Measurements from ENCODE around the gene B4GALT2.

The B4GALT2 gene, protein sequence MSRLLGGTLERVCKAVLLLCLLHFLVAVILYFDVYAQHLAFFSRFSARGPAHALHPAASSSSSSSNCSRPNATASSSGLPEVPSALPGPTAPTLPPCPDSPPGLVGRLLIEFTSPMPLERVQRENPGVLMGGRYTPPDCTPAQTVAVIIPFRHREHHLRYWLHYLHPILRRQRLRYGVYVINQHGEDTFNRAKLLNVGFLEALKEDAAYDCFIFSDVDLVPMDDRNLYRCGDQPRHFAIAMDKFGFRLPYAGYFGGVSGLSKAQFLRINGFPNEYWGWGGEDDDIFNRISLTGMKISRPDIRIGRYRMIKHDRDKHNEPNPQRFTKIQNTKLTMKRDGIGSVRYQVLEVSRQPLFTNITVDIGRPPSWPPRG

GRCh38 chr1:43978551-43979260 lies at the start of gene B4GALT2:
Gene B4GALT2 (plus strand): TSS chr1:43979210. CDS start chr1:43981161, 1,951 bp downstream.
- peak; percentile 35 for DNase-seq

DNA sequence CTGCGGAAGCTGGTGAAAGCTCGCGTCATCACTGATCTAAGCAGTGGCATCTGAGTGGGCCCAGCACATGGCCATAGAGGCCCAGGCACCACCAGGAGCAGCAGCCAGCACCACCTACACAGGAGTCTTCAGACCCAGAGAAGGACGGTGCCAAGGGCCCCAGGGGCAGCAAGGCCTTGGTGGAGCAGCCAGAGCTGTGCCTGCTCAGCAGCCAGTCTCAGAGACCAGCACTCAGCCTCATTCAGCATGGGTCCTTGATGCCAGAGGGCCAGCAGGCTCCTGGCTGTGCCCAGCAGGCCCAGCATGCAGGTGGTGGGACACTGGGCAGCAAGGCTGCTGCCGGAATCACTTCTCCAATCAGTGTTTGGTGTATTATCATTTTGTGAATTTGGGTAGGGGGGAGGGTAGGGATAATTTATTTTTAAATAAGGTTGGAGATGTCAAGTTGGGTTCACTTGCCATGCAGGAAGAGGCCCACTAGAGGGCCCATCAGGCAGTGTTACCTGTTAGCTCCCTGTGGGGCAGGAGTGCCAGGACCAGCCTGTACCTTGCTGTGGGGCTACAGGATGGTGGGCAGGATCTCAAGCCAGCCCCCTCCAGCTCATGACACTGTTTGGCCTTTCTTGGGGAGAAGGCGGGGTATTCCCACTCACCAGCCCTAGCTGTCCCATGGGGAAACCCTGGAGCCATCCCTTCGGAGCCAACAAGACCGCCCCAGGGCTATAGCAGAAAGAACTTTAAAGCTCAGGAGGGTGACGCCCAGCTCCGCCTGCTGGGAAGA lies 48.7 kb upstream of the B4GALT2 start:
- no peak for DNase-seq

- no peak for DNase-seq
These were observed 48.1 kb upstream of the B4GALT2 start for GRCh38 chr1:43930949-43931275.

DNA sequence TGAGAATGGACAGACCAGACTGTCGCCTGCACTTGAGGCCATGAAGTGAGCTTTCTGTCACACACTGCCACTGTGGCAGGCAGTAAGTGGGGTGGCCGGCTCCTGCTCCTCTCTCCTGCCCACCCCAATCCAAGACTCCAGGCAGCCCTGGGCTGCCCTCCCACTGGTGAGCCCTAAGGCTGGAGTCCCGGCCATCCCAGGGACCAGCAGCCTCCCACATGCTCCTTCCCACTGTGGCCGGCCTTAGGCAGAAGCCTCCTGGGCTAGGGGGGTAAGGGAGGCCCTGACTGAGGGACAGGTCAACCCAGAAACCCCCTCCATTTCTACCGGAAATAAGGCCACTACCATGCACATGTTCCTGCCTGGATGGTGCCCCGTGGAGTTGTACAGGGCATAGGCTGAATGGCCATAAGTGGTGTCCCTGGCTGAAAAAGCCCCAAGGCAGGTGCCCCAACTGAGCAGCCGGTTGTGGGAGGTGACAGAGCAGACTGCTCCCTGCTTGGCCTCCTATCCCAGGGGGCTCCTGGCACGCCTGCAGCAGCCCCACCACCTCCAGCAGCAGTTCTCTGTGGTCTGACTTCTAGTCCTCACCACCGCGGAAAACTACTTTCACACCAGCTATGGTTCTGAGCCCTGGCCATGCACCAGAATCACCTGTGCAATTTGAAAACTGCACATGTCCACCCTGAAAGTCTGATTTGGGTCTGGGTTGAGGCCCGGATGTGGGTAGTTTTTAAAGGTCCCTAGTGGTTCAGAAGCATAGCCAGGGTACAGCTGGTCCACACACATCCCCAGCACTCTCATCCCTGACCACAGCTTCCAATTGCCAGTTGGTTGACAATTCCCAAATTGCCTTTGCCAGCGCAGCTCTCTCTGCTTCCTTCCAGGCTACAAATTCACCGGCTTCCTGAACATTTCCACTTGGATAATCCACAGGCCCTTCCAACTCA lies 47.0 kb upstream of the B4GALT2 start:
- no peak for DNase-seq

GRCh38 chr1:43932786-43933385 lies 46.1 kb upstream of the B4GALT2 start:
- DNase-seq, result peak; percentile 46

DNA sequence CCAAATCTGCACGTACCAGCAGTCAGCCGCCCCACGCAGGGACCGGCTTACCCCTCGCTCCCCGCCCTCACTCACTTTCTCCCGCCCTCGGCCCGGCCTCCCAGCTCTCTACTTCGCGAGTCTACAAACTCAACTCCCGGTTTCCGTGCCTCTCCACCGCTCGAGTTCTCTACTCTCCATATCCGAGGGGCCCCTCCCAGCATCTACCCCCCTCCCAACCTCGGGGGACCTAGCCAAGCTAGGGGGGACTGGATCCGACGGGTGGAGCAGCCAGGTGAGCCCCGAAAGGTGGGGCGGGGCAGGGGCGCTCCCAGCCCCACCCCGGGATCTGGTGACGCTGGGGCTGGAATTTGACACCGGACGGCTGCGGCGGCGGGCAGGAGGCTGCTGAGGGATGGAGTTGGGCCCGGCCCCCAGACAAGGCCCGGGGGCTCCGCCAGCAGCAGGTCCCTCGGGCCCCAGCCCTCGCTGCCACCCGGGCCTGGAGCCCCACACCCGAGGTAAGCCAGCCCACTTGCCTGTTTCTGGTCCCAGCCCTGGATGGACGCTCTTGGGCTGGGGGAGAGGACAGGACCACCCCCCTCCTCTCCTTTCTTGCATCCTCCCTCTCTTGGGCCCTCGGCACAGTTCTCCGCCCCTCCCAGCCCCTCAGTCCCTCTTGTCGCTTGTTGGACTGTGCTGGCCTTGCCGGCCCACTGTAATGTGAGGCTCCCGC lies 45.5 kb upstream of the B4GALT2 start, which contains the start of gene ARTN:
TSS of gene ARTN (plus strand) at position 416 of the 715 bp plus-strand sequence. CDS start 1,856 bp downstream, outside the sequence.
- DNase-seq, result peak; percentile 44

- peak; percentile 83 for DNase-seq
These were observed 44.7 kb upstream of the B4GALT2 start for GRCh38 chr1:43934101-43934985.

DNA sequence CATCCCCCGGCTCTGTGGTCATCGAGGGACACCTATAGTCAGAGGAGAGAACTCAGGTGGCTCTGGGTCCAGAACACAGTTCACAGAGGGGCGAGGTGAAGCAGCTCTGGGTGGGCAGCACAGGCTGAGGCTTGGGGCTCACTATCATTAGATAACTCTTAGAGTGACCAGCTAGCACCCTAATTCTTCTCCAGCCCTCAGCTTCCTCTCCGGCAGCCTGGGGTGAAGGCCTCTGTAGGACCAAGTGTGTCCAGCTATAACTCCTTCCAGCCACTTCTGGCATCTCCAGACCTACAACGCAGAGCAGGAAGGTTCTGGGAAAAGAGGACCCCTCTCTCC lies 44.1 kb upstream of the B4GALT2 start:
- DNase-seq, result no peak

- DNase-seq, result no peak
These were observed 43.1 kb upstream of the B4GALT2 start for GRCh38 chr1:43935711-43936427.

GRCh38 chr1:43936431-43937151 lies 42.4 kb upstream of the B4GALT2 start:
- DNase-seq, result peak; percentile 39

DNA sequence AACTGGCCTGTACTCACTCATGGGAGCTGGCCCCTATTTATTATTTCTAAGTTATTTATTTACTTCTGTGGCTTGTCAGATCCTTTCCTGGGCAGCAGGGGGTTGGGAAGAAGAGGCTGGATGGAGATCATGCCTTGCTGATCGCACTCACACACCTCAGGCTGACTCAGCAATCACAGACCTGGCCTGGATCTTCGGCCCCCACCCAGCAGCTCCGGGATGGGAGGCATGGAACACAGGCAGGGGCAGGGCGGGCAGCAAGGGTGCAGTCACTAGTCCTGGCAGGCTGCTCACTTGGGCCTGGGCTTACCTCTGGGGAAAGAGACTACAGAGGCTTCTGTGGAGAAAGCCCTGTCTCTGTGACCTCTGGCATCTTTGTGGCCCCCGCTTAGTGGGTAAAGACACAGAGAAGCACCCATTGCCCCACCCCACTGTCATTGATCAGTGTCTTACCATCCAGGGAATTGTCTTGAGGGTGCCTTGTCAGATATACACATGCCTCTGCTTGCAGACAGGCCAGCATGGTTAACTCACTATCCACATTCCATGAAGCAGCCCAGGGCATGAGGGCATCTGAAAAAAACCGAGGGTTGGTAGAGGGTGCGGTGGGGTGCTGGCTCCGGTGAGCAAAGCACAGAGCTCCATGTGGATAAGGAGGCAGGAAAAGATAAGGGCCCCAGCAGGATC lies 41.7 kb upstream of the B4GALT2 start:
- no peak for DNase-seq

- no peak for DNase-seq
These were observed 40.6 kb upstream of the B4GALT2 start for GRCh38 chr1:43938383-43938782.

GRCh38 chr1:43938892-43939587 lies 40.0 kb upstream of the B4GALT2 start:
- no peak for DNase-seq

- DNase-seq, result no peak
These were observed 36.6 kb upstream of the B4GALT2 start for GRCh38 chr1:43942411-43942810.

DNA sequence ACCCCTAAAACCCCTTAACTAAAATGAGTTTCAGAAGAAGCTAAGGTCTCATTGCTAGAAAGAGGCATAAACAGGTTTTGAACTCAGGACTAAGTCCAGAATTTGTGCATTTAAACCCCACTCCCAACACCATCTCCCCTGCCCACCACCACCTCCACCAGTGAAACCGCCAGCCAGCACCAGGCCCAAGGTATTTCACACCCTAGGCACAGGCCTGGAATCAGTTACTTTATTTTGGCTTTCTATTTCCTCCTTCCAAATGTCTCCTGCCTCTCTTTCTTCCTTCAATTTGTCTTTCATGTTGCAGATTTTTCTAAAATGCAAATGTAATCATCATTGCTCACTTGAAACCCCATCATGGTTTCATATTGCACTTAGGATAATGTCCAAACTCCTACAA lies 34.1 kb upstream of the B4GALT2 start:
- no peak for DNase-seq

- no peak for DNase-seq
These were observed 33.3 kb upstream of the B4GALT2 start for GRCh38 chr1:43945674-43946235.

Measured in NCI-H1105 treated with DMSO at 0.1 percent for 48 hours (cell line).